ENCODE results near the gene ZBTB17. TPM values are rescaled to one million over a fixed set of nuclear protein-coding genes. Genes with fewer than 3 reads are reported as not detected.

ZBTB17 gene
- total and polyA plus RNA-seq, 9 of the 15 experiments (the other 6 are each of a cell fraction or from before 2014, with no cell fraction given), result 1.1 to 53.4 (median 29.6) TPM

DNA sequence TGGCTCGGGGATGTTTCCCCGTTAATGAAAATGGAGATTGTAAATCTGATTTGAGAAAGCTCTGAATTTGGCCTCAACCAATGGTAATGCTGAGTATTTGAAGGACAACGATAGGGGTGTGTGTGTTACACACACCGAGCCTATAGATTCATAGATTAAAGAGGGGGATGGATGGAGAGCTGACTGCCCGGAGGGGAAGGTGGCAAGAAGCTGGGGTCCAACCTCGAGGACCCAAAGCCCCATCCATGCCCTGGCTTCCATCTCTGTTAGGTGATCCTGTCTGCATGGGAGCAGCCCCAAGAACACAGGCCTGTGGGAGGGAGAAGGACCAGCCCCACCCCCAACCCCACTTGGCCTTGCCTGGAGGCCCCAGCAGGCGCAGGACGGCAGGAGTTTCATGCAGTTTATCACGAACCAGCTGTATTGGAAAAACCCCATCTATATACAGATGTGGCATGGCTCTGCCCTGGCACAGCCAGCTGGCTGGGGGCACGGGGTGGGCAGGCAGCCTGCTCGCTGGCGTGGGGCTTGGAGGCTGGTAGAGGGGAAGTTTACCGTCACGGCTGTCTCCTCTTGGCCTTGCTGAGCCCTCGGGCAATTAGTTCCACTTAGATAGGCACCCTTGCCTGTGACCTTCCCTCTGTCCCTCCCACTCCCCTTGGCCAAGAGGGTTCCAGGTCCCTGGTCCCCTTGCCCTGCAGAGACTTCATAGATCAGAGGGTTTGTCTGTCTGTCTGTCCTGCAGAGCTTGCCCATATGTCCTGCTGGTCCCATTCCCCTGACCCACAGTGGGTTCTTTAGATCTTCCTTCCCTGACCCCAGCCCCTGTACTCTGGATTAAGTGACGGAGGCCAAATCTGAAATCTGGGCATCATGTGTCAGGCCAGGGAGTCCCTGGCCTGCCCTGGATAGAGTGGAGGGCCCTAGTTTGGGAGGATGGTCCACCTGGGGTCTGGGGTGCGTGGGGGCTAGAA lies 38.9 kb upstream of the ZBTB17 start (continued):
- TF ChIP-seq, protein P1, sequence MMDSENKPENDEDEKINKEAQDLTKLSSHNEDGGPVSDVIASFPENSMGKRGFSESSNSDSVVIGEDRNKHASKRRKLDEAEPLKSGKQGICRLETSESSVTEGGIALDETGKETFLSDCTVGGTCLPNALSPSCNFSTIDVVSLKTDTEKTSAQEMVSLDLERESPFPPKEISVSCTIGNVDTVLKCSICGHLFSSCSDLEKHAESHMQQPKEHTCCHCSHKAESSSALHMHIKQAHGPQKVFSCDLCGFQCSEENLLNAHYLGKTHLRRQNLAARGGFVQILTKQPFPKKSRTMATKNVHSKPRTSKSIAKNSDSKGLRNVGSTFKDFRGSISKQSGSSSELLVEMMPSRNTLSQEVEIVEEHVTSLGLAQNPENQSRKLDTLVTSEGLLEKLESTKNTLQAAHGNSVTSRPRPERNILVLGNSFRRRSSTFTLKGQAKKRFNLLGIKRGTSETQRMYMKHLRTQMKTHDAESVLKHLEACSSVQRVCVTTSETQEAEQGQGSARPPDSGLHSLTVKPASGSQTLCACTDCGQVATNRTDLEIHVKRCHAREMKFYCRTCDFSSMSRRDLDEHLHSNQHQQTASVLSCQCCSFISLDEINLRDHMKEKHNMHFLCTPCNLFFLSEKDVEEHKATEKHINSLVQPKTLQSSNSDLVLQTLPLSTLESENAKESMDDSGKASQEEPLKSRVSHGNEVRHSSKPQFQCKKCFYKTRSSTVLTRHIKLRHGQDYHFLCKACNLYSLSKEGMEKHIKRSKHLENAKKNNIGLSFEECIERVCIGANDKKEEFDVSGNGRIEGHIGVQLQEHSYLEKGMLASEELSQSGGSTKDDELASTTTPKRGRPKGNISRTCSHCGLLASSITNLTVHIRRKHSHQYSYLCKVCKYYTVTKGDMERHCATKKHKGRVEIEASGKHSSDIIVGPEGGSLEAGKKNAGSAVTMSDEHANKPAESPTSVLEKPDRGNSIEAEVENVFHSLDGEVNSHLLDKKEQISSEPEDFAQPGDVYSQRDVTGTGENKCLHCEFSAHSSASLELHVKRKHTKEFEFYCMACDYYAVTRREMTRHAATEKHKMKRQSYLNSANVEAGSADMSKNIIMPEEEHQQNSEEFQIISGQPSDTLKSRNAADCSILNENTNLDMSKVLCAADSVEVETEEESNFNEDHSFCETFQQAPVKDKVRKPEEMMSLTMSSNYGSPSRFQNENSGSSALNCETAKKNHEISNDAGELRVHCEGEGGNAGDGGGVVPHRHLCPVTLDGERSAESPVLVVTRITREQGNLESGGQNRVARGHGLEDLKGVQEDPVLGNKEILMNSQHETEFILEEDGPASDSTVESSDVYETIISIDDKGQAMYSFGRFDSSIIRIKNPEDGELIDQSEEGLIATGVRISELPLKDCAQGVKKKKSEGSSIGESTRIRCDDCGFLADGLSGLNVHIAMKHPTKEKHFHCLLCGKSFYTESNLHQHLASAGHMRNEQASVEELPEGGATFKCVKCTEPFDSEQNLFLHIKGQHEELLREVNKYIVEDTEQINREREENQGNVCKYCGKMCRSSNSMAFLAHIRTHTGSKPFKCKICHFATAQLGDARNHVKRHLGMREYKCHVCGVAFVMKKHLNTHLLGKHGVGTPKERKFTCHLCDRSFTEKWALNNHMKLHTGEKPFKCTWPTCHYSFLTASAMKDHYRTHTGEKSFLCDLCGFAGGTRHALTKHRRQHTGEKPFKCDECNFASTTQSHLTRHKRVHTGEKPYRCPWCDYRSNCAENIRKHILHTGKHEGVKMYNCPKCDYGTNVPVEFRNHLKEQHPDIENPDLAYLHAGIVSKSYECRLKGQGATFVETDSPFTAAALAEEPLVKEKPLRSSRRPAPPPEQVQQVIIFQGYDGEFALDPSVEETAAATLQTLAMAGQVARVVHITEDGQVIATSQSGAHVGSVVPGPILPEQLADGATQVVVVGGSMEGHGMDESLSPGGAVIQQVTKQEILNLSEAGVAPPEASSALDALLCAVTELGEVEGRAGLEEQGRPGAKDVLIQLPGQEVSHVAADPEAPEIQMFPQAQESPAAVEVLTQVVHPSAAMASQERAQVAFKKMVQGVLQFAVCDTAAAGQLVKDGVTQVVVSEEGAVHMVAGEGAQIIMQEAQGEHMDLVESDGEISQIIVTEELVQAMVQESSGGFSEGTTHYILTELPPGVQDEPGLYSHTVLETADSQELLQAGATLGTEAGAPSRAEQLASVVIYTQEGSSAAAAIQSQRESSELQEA (IDR thresholded peaks at IDR 0.05; ENCODE audit: low read depth), result no peak
- TF ChIP-seq SMC3 (conservative IDR thresholded peaks at IDR 0.05; ENCODE audit: insufficient read depth, low read depth, low read length) (no peak), ARHGAP35 (IDR thresholded peaks at IDR 0.05; ENCODE audit: partially characterized antibody) (no peak), NRF1 (conservative IDR thresholded peaks at IDR 0.05 in 1 of 2, IDR thresholded peaks at IDR 0.05 in 1 of 2) (peak; percentile 71 to 74), SIN3A (IDR thresholded peaks at IDR 0.05; ENCODE audit: borderline replicate concordance in 2 of 2, control insufficient read depth in 1 of 2, low read depth in 2 of 2, low read length in 2 of 2) (no peak), ZKSCAN3 (CRISPR knock-in tag; IDR thresholded peaks at IDR 0.05) (no peak), ZNF239 (CRISPR knock-in tag; IDR thresholded peaks at IDR 0.05) (no peak), SRSF1 (IDR thresholded peaks at IDR 0.05; ENCODE audit: low read depth, low read length) (no peak), MAZ (CRISPR knock-in tag; conservative IDR thresholded peaks at IDR 0.05 in 1 of 2, IDR thresholded peaks at IDR 0.05 in 1 of 2) (no peak), TEAD4 (IDR thresholded peaks at IDR 0.05; ENCODE audit: low read length) (no peak), TEAD4 (CRISPR knock-in tag; IDR thresholded peaks at IDR 0.05; ENCODE audit: borderline replicate concordance) (no peak)
- TF ChIP-seq, protein P2, sequence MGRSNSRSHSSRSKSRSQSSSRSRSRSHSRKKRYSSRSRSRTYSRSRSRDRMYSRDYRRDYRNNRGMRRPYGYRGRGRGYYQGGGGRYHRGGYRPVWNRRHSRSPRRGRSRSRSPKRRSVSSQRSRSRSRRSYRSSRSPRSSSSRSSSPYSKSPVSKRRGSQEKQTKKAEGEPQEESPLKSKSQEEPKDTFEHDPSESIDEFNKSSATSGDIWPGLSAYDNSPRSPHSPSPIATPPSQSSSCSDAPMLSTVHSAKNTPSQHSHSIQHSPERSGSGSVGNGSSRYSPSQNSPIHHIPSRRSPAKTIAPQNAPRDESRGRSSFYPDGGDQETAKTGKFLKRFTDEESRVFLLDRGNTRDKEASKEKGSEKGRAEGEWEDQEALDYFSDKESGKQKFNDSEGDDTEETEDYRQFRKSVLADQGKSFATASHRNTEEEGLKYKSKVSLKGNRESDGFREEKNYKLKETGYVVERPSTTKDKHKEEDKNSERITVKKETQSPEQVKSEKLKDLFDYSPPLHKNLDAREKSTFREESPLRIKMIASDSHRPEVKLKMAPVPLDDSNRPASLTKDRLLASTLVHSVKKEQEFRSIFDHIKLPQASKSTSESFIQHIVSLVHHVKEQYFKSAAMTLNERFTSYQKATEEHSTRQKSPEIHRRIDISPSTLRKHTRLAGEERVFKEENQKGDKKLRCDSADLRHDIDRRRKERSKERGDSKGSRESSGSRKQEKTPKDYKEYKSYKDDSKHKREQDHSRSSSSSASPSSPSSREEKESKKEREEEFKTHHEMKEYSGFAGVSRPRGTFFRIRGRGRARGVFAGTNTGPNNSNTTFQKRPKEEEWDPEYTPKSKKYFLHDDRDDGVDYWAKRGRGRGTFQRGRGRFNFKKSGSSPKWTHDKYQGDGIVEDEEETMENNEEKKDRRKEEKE (IDR thresholded peaks at IDR 0.05; ENCODE audit: borderline replicate concordance in 1 of 2, control insufficient read depth in 1 of 2, low read depth in 2 of 2, low read length in 1 of 2), result no peak
- TF ChIP-seq, protein P3, sequence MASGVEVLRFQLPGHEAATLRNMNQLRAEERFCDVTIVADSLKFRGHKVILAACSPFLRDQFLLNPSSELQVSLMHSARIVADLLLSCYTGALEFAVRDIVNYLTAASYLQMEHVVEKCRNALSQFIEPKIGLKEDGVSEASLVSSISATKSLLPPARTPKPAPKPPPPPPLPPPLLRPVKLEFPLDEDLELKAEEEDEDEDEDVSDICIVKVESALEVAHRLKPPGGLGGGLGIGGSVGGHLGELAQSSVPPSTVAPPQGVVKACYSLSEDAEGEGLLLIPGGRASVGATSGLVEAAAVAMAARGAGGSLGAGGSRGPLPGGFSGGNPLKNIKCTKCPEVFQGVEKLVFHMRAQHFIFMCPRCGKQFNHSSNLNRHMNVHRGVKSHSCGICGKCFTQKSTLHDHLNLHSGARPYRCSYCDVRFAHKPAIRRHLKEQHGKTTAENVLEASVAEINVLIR (CRISPR knock-in tag; IDR thresholded peaks at IDR 0.05), result no peak

All from K562 (cell line).